GM18861 (cell line): Measurements from ENCODE around the gene ADISSP.

Source experiments
- ATAC-seq: cut with Tn5 transposase; IDR thresholded peaks from one replicate; pipeline ENCODE4 v1.9.1; 2021; ENCODE audit not compliant: unreplicated experiment

Gene ADISSP

DNA sequence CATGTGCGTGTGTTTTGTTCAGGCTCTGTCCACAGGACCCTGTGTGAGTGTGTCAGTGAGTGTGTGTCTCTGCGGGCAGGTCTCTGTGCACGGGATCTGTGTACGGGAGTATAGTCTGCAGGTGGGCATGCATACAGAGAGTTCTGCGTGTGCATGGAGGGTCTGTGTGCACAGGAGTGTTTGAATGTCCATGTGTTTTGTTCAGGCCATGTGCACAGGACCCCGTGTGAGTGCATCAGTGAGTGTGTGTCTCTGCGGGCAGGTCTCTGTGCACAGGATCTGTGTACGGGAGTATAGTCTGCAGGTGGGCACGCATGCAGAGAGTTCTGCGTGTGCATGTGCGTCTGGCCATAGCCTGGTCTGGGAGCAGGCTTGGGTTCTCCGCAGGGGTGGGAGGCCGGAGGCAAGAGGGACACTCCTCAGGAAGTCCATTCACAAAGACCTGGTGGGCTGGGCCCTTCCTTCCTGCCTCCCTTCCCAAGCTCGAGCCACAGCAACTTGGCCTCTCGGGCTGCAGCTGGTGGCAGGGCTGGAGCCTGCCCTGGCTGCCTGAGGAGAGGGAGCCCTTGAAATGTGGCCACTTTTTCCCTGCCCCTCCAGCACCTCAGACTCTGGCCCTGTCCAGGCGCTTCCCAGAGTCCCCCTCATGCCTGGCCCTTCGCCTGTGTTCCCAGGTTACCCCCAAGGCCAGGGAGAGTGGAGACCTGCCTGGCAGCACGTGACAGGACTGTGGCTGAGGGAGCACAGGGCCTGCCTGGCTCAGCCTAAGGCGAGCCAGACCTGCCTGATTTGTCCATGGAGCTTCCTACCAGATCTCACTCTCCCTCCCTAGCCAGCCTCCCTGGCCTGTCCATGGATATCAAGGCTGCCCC is 28.3 kb downstream of the ADISSP start:
- ATAC-seq: no peak

DNA sequence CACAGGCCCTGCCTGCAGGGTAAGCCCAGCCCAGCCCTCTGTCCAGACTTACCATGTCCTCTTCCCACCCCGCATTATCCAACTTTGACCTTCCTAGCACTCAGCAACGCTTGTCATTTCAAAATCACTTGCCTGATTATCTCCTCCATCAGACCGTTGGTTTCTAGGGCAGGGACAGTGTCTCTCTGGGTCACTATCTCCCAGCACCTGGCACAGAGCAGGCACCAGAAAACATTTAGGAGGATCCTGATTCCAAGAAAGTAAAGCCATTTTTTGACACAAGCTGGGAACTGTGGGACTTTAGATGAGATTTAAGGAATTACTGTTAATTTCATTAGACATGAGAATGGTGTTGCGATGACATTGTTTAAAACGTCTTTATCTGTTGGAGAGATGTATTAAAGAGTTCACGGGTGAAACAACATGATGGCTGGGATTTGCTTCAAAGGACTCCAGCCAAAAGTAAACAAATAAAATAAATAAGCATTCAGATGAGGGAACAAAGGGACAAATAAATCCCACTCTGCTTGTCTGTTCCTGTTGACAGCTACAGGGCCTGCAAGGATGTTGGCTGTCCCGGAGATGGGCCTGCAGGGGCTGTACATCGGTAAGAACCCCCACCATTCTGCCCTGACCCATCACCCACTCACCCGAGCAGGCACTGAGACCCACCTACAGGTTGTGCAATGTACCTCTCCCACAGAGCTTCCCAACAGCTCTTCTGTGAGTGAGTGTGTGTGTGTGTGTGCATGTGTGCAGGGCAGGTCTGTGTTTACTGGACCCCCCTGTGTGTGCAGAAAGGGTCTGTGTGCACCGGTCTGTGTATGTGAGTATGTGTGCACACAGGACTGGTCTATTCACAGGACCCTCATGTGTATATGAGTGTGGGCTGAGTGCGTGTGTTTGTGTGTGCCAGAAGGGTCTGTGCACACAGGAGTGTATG is 29.2 kb downstream of the ADISSP start:
- no peak for ATAC-seq

DNA sequence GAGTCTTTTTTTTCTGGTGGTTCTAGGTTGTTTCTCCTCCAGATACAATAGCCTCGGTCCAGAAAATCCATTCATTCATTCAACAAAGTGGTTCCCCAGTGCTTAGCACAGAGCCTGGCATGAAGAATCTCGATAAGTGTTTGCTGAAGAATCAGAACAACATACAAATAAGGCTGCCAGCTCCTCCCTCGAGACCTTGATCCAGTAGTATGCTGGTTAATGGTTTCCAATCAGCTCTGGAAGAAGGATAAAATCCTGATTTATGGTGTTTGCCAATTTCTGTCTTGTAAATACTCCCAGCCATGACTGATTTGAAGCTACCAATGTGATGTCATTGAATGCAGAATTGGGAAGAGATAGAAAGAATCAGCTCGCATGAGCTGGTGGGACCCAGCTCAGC is 31.8 kb downstream of the ADISSP start:
- ATAC-seq: no peak

DNA sequence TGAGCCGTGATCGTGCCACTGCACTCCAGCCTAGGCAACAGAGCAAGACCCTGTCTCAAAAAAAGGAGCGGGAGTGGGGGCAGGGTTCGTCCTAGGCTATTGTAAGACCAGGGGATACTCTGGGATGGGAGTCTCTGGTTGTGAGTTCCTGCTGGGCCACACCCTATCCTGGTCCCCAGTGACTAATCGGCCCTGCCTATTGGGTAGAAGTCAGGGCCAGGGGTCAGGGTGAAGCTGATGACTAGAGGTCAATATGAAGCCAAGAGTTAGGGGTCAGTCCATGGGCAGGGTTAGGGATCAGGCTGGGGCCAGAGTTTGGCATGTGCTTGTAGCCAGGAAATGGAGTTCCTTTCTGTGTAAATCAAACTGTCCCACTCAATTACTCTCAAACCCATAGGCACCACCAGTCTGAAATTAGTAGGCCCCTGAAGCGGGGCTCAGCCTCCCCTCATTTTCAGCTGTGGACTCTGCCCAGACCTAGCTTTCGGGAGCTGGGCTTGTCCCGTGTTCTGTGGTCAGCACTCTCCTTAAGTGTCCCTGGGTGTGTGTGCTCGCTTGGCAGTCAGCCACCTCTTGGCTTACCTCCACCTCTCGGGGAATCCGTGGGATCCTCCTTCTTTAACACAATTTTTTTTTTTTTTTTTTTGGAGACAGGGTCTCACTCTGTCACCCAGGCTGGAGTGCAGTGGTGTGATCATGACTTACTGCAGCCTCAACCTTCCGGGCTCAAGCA is 33.3 kb downstream of the ADISSP start:
- ATAC-seq: no peak

DNA sequence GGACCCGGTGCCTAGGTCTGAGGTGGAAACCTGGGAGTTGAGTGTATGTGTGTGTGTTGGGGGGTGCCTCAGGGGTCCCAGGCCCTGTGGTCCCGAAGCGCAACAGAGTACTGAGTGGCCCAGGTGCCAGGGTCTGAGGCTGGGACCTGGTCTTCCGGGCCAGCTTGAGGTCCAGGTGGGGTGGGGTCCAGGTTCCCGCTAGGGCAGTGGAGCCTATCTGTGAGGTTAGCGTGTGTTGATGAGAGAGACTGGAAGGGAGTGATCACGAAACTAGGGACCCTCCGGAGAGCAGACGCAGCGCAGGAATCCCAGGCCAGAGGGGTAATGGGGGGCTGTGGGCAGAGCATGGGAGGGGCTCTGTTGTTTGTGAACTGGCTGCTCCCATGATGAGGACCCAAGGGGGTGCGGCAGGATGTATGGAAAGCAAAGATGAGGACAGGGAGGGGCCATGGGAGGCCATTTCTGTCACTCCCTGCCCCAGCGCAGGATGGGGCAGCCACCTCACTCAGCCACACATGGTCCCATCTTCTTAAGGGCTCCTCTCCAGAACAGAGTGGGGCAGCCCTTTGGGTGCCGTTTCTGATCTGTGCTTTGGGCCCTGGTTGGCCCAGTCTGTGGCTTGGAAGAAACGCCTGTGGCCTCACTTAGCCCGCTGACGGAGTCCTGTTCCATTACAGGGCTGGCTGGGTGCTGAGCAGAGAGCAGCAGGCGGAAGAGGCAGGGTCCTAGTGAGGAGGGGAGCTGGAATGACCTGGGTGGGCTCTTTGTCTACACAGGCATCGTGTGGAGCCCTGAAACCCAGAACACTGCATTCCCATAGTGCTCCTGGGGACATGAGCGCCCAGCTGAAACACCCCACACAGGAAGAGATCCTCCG is 34.2 kb downstream of the ADISSP start:
- ATAC-seq: no peak

DNA sequence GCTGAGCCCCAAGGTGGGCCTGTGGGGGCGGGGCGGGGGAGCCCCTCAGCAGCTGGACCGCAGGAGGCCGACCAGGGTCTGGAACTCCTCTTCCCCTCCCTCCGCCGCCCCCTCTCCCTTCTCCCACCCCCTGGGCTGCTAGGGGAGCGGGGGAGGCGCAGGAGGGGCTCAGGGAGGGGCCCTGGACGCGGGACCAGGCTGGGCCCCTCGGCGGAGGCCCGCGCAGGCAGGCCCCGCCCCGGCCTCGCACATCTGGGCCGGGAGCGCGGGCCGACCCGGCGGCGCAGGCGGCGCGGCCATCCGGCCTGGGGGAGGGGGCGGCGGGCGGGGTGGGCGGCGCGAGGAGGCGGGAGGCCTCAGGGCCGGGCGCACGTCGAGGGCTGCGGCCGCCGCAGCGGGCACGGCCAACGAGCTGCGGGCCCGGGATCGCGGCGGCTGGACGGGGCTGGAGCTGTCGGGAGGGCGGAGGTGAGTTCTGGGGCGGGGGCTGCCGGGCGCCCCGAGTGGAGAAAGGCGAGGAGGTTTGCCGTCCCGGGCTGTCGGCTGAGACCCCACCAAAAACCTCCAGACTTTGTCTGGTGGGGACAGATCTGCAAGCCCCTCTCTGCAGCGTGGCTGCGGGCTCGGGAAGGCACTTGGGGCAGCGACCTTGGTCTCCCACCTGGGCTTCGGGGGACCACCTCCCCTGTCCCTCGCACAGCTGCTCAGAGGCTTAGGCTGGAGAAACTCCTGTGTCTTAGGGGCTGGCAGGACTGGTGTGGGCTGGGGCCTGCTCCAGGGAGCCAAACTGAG is 35.0 kb downstream of the ADISSP start, which contains the start of gene HSPA12B:
Gene HSPA12B (plus strand): TSS at position 359 of the 792 bp plus-strand sequence. CDS start 5,990 bp downstream, outside the sequence.
- ATAC-seq: no peak

DNA sequence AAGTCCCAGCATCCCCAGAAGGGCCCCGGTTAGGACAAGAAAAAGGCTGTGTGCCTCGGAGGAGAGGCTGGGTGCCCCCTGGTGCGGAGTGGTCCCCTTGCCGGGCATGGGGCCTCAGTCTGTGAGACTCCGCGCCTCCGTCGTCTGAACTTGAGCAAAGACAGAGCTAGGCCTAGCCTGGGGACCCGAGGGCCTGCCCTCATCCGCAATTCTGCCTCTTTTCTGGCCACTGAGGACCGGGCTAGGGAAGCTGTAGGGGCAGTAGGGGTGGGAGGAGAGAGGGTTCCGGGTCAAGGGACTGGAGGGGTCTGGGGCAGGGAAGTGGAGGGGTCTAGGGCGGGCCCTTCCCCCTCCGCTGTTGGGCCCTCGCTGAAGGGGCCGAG is 35.6 kb downstream of the ADISSP start:
- ATAC-seq: no peak

DNA sequence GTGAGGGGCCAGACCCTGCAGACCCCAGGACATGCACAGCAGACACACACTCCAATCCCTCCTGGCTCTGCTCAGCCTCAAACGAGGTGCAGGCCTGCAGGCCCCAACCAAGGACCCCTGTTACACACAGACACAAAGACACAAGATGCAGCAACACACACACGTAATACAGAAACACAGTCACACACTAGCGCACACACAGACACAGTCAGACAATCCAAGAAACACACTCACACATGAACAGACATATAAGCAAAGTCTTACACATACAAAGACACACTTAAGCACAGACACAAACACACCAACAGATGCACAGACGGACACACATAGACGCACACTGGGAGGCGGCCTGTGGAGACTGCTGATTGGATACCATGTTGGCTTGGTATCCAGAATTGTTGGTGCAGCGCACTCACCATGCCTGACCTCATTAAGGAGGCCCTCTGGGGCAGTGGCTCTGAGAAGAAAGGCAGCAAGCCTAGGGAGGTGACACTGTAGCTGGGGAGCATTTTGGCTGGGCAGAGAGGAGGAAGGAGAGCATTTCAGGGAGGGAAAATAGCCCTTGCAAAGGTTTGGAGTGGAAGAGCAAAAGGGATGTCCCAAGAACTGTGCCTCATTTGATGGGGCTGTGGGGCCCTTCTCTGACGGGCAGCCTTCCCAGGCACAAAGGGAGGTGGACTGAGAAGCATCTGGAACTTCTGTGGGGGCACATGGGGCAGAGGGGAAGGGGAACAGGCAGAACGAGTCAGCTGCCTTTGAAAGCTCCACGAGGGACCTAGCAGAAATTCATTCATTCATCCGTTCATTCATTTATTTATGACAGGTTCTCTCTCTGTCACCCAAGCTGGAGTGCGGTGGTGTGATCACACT is 36.5 kb downstream of the ADISSP start:
- no peak for ATAC-seq

DNA sequence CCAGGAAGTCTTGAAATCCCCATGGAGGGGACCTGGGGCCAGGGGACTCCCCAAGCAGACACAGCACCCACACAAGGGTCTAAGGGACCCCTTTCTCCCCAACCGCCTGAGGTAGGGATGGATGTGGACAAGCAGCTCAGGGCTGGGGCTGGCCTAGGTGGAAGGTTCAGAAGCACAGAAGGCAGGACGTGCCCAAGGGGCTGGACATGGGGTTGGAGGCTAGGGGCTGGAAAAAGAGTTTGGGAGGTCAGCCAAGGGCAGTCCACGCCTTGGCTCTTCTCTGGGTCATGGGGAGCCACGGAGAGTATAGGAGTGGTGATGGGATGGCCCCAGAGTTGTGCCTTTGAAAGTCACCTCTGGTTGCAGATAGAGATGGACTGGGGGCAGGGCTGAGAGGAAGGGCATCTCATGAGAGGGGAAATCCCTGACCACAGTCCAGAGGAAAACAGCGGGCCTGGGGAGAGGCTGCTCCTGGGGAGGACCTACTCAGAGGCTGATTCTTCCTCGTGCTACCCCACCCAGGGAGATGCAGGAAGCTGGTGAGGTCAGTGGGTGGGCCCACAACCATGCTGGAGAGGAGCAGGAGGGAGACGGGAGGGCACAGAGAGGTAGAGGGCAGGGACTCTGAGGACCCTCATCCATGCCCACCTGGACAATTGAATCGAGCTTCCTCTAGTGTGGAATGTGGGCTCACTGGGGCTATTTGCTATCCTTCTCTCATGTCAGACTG is 37.6 kb downstream of the ADISSP start:
- ATAC-seq: no peak

DNA sequence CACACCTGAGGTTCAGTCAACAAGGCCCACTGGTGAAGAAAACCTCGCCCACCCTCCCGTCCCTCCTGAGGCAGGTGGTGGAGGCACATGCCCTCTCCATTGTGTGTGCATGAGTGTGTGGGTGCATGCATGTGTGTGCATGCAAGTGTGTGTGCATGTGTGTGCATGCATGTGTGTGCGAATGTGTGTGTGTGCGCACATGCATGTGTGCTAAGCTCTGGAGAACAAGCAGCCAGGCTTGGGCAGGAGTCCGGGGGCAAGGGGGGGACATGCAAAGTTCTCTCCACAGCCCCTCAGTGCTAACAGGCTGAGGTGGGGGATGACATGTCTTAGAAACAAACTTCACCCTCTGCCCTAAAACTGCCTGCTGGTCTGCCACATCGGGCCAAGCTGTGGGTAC is 38.2 kb downstream of the ADISSP start:
- ATAC-seq: no peak

DNA sequence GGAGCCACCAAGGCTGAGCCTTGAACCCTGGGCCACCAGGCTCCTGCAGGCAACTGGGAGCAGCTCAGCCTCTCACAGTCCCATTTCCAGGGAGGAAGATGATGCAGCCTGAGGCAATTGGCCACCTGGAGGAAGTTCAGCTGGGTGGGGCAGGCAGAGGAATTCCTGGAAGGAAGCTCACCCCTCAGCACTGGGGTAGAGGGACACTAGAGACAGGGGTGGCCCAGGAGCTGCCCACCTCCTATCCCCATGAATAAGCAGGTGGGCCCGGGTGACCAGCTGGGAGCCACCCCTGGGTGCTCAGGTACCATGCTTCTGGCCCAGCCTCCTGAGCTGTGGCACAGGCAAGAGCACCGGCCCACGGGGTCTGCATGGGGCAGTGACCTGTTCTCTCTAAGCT is 38.7 kb downstream of the ADISSP start:
- ATAC-seq: no peak

DNA sequence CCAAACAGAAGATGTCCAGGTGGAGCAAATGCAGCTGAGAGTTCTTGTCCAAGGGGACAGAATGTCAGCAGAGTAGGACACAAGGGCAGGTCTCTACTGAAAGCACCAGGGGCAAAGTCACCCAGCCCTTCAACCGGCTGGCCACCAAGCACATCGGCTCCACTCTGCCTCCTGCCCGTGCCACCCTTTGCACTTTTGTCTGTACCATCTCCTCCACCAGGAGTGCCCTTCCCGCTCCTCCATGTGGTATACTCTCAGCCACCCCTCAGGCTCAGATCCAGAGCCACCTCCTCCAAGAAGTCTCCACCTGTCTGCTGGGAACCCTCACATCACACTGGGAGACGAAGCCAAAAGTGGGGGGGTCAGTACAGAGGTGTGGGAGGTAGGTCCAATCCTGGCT is 39.2 kb downstream of the ADISSP start:
- no peak for ATAC-seq

DNA sequence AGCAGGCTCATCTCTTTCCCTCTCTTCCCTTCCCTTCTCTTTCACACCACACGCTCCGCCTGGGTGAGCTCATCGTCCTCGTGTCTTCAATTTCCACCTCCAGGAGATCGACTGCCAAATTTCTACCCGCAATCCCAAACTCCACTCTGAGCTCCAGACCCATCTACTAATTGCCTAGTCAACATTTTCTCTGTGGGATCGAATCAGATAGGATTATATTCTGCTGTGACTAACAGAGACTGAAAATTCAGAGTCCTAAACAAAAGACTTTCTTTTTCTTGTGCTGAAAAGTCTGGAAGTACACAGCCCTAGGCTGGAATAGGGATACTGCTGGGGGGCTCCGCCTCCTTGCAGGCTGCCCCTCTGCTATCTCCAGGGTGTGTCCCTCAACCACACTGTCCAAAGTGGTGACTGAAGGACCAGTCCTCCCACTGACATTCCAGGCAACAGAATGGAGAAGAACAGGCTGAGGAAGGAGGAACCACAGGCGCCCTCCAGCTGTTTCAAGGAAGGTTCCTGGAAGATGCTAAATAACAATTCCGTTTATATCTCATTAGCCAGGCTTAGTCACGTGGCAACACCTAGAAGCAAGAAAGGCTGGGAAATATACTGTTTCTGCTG is 40.0 kb downstream of the ADISSP start:
- ATAC-seq: no peak

DNA sequence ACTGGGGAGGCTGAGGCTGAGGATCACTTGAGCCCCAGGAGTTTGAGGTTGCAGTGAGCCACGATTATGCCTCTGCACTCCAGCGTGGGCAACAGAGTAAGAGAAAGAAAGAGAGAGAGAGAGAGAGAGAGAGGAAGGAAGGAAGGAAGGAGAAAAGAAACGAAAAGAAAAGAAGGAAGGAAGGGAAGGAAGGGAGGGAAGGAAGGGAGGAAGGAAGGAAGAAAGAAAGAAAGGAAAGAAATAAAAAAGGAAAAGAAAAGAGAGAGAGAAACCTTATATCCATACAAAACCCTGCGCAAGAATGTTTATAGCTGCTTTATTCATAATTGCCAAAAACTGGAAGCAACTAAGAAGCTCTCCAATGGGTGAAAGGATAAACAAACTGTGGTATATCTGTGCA is 43.2 kb downstream of the ADISSP start:
- ATAC-seq: no peak

DNA sequence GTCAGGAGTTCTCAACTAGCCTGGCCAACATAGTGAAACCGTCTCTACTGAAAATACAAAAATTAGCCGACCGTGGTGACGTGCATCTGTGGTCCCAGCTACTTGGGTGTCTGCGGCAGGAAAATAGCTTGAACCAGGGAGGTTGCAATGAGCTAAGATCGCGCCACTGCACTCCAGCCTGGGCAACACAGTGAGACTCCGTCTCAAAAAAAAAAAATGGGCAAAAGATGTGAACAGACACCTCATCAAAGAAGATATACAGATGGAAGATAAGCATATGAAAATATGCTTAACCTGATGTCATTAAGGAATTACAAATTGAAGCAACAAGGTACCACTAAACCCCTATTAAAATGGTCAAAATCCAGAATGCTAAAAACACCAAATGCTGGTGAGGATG is 44.3 kb downstream of the ADISSP start:
- ATAC-seq: no peak

DNA sequence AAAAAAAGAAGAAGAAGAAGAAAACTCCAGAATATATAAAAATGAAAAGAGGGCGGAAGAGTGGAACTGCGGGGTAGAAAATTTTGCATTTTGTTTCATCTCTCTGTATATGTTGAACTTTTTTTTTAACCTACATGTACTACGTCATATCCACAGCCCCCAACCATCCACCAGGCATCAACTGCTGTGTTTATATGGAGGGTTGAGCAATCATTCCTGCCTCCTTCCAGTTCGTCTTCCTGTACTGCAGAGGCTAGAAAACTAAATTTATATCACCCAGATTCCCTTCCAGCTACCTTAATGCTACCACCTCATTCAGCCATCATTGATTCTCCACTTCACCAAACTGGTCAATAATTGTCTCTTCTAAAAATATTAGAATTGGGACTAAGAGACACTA is 45.6 kb downstream of the ADISSP start:
- ATAC-seq: no peak

DNA sequence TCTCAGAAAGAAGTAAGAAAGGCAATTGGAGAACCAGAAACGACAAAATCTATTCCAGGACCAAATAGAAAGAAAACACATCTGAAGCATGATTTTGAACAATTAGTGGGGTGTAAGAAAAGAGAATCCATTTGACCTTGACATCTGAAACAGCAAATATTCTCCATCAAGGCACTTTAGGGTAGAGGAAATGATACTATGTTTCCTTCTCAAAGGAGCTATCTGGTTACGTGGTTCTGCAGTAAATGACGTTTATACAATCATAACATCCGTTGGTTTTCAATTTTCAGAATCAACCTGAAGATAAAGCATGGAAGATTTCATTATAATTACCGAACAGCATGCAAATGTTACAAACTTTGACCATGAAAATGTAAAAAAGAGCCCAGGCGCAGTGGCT is 46.9 kb downstream of the ADISSP start:
- no peak for ATAC-seq
